ENCODE measurements around the gene TMEM213.
A peak's percentile ranks its signal among the peaks of the same experiment; 100 is the strongest.

Gene TMEM213

DNA sequence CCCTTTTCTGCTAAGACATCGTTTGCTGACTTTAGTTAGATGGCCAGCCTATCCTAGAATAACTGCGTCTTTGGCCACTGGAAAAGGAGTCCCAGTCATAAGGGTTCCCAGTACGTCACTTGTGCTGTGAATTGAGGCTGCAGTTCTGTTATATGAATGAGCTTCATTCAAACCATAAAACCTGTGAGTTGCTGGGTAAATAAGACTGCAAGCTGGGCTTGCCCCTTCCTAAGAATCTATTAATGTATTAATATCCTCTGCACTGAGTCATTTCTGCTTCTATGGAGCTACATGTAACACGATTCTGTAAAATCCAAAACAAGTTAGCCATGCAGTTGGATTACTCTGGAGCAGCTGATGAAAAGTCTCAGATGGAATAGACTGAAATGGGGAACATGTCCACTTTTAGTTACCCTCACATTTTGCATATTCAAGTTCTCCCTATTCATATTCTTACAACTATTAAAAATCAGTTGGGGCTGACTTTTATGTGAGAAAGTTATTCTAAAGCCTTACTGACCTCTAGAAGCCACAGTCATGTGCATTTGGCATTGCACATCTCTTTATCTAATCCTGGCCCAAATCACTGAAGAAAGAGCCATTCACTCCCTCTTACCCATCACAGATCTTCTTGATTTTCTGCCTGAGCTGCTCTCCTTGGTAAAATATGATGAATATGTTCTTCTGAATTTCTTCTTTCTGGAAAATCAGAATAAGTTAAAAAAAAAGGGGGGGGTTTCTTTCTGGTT, 41.8 kb upstream of the TMEM213 start:
- TF ChIP-seq Cebpa-rat (IDR thresholded peaks at IDR 0.05) = no peak
- Histone ChIP-seq H4K20me1 (no peaks in the 10 kb centered on the region), H3K27me3 (no peaks in the 10 kb centered on the region), H3K4me3 (no peak overlapping the region), H3K27ac (no peak overlapping the region), H3K36me3 (no peaks in the 10 kb centered on the region), H3K9ac (no peak overlapping the region), H3K9me3 (peaks cover 2% of the 10 kb centered on the region; the same call in 1 of the 2 replicates), H3K4me1 (peaks cover 26% of the 10 kb centered on the region), H3K4me2 (no peak overlapping the region)

GRCh38 chr7:138756591-138757242, 41.1 kb upstream of the TMEM213 start:
- no peak for TF ChIP-seq Cebpa-rat (IDR thresholded peaks at IDR 0.05)
- no peak overlapping the region for H3K27ac ChIP-seq

GRCh38 chr7:138768241-138768640, 29.6 kb upstream of the TMEM213 start:
- Histone ChIP-seq H3K9ac (no peak overlapping the region), H3K9me3 (peaks cover 12% of the 10 kb centered on the region; the same call in 1 of the 2 replicates), H3K27ac (peak overlapping the region; percentile 24; the same call in 1 of the 2 replicates), H3K4me1 (peaks cover 49% of the 10 kb centered on the region), H3K4me3 (no peak overlapping the region), H3K4me2 (peak overlapping the region; percentile 7), H4K20me1 (no peaks in the 10 kb centered on the region), H3K36me3 (no peaks in the 10 kb centered on the region), H3K27me3 (no peaks in the 10 kb centered on the region)
- no peak for TF ChIP-seq Cebpa-rat (IDR thresholded peaks at IDR 0.05)

More at GRCh38 chr7:138756591-138757242, 41.1 kb upstream of the TMEM213 start:
- H4K20me1 ChIP-seq = no peaks in the 10 kb centered on the region
- H3K4me2 ChIP-seq = no peak overlapping the region
- no peak overlapping the region for H3K9ac ChIP-seq
- H3K9me3 ChIP-seq = peaks cover 8% of the 10 kb centered on the region; the same call in 1 of the 2 replicates
- no peaks in the 10 kb centered on the region for H3K27me3 ChIP-seq
- peaks cover 19% of the 10 kb centered on the region for H3K4me1 ChIP-seq
- no peak overlapping the region for H3K4me3 ChIP-seq
- H3K36me3 ChIP-seq = no peaks in the 10 kb centered on the region

- Histone ChIP-seq H3K36me3 (no peaks in the 10 kb centered on the region), H4K20me1 (no peaks in the 10 kb centered on the region), H3K4me2 (no peak overlapping the region), H3K27ac (no peak overlapping the region), H3K9me3 (peaks cover 8% of the 10 kb centered on the region; the same call in 1 of the 2 replicates), H3K27me3 (no peaks in the 10 kb centered on the region), H3K9ac (no peak overlapping the region), H3K4me3 (no peak overlapping the region), H3K4me1 (peaks cover 27% of the 10 kb centered on the region)
- TF ChIP-seq Cebpa-rat (IDR thresholded peaks at IDR 0.05) = no peak
Observed at GRCh38 chr7:138770904-138771303, 26.9 kb upstream of the TMEM213 start.

DNA sequence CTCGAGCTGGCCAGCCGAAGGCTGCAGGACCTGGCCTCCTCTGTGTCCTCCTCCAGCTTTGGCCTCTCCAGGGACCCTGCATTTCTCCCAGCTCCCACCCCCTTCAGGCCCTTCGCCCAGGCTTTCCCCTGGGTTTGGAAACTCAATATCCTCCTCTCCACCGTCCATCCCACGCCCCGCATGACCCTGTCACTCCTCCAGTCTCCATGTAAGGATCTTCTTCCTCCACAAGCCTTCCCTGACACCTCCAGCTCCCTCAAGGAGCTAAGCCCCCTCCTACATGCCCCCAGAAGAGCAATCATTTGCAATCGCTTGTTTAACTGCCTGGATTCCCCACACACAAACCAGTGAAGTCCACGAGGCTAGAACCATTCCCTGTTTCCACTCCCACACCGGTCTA, 24.6 kb upstream of the TMEM213 start:
- no peak overlapping the region for H3K27ac ChIP-seq
- H3K4me2 ChIP-seq = no peak overlapping the region
- H3K36me3 ChIP-seq = no peaks in the 10 kb centered on the region
- no peaks in the 10 kb centered on the region for H4K20me1 ChIP-seq
- TF ChIP-seq Cebpa-rat (IDR thresholded peaks at IDR 0.05) = no peak
- no peaks in the 10 kb centered on the region for H3K9me3 ChIP-seq
- no peak overlapping the region for H3K9ac ChIP-seq
- peaks cover 16% of the 10 kb centered on the region for H3K4me1 ChIP-seq
- H3K27me3 ChIP-seq = no peaks in the 10 kb centered on the region
- no peak overlapping the region for H3K4me3 ChIP-seq

DNA sequence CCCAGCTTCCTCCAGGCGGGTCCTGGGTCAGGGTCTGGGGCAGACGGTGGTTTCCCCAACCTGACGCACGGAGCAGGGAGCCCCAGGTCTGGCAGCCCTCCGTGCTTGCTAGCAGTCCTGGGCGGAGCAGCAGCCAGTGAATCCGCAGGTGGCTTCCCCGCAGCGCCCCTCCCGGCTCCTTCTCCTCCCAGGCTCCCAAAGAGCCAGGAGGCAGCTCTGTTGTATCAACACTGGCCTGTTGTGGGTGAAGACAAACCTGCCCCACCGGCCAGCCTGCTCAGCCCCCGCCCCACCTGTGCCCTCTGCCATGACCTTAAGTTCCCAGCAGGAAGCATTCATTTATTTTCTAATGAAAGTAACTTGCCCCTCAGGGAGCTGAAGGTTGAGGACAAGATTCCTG, 24.0 kb upstream of the TMEM213 start:
- no peak for TF ChIP-seq Cebpa-rat (IDR thresholded peaks at IDR 0.05)
- Histone ChIP-seq H3K9ac (no peak overlapping the region), H3K4me1 (peaks cover 10% of the 10 kb centered on the region), H3K4me3 (no peak overlapping the region), H4K20me1 (no peaks in the 10 kb centered on the region), H3K36me3 (no peaks in the 10 kb centered on the region), H3K27me3 (no peaks in the 10 kb centered on the region), H3K9me3 (no peaks in the 10 kb centered on the region), H3K27ac (no peak overlapping the region), H3K4me2 (no peak overlapping the region)

DNA sequence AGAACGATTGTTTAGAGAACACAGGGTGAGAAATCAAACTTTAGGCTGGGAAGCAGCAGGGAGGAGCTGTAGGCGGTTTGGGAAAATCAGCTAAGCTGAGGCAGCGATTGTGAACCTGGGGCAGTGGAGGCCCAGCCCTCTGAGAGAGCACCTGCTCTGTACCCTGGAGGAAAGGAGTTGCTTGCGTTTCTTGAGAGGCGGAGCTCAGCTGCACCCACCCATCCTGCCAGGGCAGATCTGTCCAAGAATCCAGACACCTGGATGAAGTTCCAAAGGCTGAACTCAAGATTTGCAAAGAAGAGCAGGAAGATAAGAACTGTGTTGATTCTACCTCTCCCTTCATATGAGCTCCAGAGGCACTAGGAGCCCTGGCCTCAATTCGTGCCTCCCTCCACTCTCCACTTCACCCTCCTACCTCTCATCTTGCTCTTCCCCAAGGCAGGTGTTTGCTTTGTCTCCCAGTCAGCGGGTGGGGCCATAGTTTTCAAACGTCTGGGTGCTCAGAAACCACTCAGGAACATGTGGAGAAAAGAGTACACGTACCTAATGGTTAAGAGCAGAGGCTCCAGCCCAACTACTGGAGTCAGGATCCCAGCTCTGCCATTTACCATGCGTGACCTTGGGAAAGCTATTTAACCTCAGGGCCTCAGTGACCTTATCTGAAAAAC, 21.5 kb upstream of the TMEM213 start:
- no peak for TF ChIP-seq Cebpa-rat (IDR thresholded peaks at IDR 0.05)
- Histone ChIP-seq H3K27ac (no peak overlapping the region), H4K20me1 (no peaks in the 10 kb centered on the region), H3K36me3 (no peaks in the 10 kb centered on the region), H3K4me3 (no peak overlapping the region), H3K27me3 (no peaks in the 10 kb centered on the region), H3K4me2 (no peak overlapping the region), H3K9ac (no peak overlapping the region), H3K4me1 (no peaks in the 10 kb centered on the region), H3K9me3 (no peaks in the 10 kb centered on the region)

DNA sequence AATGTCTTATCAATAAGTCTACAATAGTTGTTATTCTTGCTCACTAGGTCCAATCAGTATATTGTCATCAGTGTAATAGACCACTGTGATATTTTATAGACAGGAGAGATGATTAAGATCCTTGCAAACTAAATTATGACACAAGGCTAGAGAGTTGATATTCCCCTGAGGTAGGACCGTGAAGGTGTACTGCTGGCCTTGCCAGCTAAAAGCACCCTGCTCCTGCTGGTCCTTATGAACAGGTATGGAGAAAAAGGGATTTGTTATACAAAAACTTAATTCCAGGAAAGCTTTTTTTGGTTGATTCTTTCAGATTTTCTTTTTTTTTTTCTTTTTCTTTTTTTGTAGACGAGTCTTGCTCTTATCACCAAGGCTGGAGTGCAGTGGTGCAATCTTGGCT, 16.8 kb upstream of the TMEM213 start:
- Histone ChIP-seq H3K27ac (no peak overlapping the region), H4K20me1 (no peaks in the 10 kb centered on the region), H3K27me3 (no peaks in the 10 kb centered on the region), H3K9me3 (no peaks in the 10 kb centered on the region), H3K9ac (no peak overlapping the region), H3K4me2 (no peak overlapping the region), H3K36me3 (no peaks in the 10 kb centered on the region), H3K4me1 (no peaks in the 10 kb centered on the region), H3K4me3 (no peak overlapping the region)
- TF ChIP-seq Cebpa-rat (IDR thresholded peaks at IDR 0.05) = no peak

- no peak overlapping the region for H3K4me2 ChIP-seq
- H3K4me1 ChIP-seq = no peaks in the 10 kb centered on the region
- H3K9me3 ChIP-seq = peaks cover 15% of the 10 kb centered on the region
- H3K36me3 ChIP-seq = no peaks in the 10 kb centered on the region
- H4K20me1 ChIP-seq = no peaks in the 10 kb centered on the region
- TF ChIP-seq Cebpa-rat (IDR thresholded peaks at IDR 0.05) = no peak
- no peak overlapping the region for H3K9ac ChIP-seq
- no peak overlapping the region for H3K27ac ChIP-seq
- no peaks in the 10 kb centered on the region for H3K27me3 ChIP-seq
- no peak overlapping the region for H3K4me3 ChIP-seq
Observed at GRCh38 chr7:138784692-138785091, 13.1 kb upstream of the TMEM213 start.

Data from BLaER1 (cell line).